HL-60 (cell line): ENCODE measurements around the gene ENOX2.

Source experiments
- CTCF ChIP-seq: IDR thresholded peaks from one replicate; pipeline ENCODE4 v1.5.1; 2011; ENCODE audit warnings: low read length, control low read depth, inconsistent platforms; ENCODE audit not compliant: insufficient read depth
- GABPA ChIP-seq: IDR thresholded peaks from 2 replicates; pipeline ENCODE4 v1.6.1; 2012; ENCODE audit warnings: low read depth
- POLR2AphosphoS5 ChIP-seq: IDR thresholded peaks from 2 replicates; pipeline ENCODE4 v1.6.1; 2012; ENCODE audit warnings: low read depth
- SPI1 ChIP-seq: IDR thresholded peaks from 2 replicates; pipeline ENCODE4 v1.6.1; 2012; ENCODE audit warnings: low read depth, mild to moderate bottlenecking, borderline replicate concordance
- TF ChIP-seq, protein P1 (sequence below): IDR thresholded peaks from 2 replicates; pipeline ENCODE4 v1.6.1; 2012; ENCODE audit warnings: low read depth; ENCODE audit not compliant: insufficient replicate concordance

DNA sequence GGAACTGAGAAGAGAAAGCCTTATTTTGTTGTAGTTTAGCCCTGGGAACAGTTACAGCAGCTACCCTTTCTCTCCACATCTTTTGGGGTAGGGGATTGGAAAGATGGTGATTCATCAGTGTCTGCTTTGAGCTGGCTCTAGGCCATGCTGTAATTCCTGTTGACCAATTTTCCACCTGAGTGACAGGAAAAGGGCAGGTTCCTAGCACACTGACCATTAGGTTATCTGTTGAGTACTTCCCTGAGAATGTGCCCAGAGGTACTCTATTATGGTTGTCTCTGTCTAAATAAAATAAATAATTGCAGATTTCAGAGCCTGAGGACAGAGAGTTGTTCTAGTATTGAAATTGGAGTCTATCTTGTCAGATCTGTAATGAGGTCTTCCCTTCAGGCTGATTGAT, 109.0 kb downstream of the ENOX2 start:
- TF ChIP-seq CTCF (no peak), POLR2AphosphoS5 (no peak), SPI1 (no peak), GABPA (no peak)
- TF ChIP-seq, protein P1, sequence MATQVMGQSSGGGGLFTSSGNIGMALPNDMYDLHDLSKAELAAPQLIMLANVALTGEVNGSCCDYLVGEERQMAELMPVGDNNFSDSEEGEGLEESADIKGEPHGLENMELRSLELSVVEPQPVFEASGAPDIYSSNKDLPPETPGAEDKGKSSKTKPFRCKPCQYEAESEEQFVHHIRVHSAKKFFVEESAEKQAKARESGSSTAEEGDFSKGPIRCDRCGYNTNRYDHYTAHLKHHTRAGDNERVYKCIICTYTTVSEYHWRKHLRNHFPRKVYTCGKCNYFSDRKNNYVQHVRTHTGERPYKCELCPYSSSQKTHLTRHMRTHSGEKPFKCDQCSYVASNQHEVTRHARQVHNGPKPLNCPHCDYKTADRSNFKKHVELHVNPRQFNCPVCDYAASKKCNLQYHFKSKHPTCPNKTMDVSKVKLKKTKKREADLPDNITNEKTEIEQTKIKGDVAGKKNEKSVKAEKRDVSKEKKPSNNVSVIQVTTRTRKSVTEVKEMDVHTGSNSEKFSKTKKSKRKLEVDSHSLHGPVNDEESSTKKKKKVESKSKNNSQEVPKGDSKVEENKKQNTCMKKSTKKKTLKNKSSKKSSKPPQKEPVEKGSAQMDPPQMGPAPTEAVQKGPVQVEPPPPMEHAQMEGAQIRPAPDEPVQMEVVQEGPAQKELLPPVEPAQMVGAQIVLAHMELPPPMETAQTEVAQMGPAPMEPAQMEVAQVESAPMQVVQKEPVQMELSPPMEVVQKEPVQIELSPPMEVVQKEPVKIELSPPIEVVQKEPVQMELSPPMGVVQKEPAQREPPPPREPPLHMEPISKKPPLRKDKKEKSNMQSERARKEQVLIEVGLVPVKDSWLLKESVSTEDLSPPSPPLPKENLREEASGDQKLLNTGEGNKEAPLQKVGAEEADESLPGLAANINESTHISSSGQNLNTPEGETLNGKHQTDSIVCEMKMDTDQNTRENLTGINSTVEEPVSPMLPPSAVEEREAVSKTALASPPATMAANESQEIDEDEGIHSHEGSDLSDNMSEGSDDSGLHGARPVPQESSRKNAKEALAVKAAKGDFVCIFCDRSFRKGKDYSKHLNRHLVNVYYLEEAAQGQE, result no peak
